ENCODE data around the gene DNAH8.

GRCh38 chr6:38728203-38728602 lies 13.1 kb downstream of the DNAH8 start:
- TF ChIP-seq, protein P1, sequence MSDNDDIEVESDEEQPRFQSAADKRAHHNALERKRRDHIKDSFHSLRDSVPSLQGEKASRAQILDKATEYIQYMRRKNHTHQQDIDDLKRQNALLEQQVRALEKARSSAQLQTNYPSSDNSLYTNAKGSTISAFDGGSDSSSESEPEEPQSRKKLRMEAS (IDR thresholded peaks at IDR 0.05; ENCODE audit: insufficient read depth, insufficient read length): no peak
- TF ChIP-seq, protein P2, sequence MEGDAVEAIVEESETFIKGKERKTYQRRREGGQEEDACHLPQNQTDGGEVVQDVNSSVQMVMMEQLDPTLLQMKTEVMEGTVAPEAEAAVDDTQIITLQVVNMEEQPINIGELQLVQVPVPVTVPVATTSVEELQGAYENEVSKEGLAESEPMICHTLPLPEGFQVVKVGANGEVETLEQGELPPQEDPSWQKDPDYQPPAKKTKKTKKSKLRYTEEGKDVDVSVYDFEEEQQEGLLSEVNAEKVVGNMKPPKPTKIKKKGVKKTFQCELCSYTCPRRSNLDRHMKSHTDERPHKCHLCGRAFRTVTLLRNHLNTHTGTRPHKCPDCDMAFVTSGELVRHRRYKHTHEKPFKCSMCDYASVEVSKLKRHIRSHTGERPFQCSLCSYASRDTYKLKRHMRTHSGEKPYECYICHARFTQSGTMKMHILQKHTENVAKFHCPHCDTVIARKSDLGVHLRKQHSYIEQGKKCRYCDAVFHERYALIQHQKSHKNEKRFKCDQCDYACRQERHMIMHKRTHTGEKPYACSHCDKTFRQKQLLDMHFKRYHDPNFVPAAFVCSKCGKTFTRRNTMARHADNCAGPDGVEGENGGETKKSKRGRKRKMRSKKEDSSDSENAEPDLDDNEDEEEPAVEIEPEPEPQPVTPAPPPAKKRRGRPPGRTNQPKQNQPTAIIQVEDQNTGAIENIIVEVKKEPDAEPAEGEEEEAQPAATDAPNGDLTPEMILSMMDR (IDR thresholded peaks at IDR 0.05; ENCODE audit: extremely low read depth in 1 of 2, insufficient read depth in 1 of 2, low read depth in 1 of 2, low read length in 2 of 2): no peak
- TF ChIP-seq EZH2 (IDR thresholded peaks at IDR 0.05; ENCODE audit: borderline replicate concordance, low read depth, low read length, severe bottlenecking) (no peak), POLR2A (IDR thresholded peaks at IDR 0.05; ENCODE audit: low read depth, low read length) (no peak), POLR2AphosphoS5 (IDR thresholded peaks at IDR 0.05; ENCODE audit: insufficient read depth, low read depth, low read length) (no peak), GATA2 (IDR thresholded peaks at IDR 0.05; ENCODE audit: insufficient read depth, insufficient read length, low read depth, low read length) (no peak)
